AG09309 (cell line): ENCODE data around the gene GDF7.

Source experiments
- DNase-seq: peaks from one replicate; pipeline ENCODE4 v3.0.0-alpha.2; 2010; ENCODE audit warnings: low read depth
- H3K4me3 ChIP-seq: 2 replicates; pipeline ENCODE4 v1.5.1; 2011; ENCODE audit warnings: mild to moderate bottlenecking, low read depth, low read length, moderate library complexity; ENCODE audit not compliant: control insufficient read depth
- TF ChIP-seq, protein P1 (sequence below): IDR thresholded peaks from 2 replicates; pipeline ENCODE4 v1.5.1; 2011; ENCODE audit warnings: mild to moderate bottlenecking, low read depth, low read length, inconsistent platforms; ENCODE audit not compliant: insufficient read depth, control insufficient read depth; ENCODE audit errors: missing control alignments

Gene GDF7

GRCh38 chr2:20649576-20649975 is 17.4 kb upstream of the GDF7 start:
- H3K4me3 ChIP-seq: no peak overlapping the region
- DNase-seq: no peak
- TF ChIP-seq, protein P1, sequence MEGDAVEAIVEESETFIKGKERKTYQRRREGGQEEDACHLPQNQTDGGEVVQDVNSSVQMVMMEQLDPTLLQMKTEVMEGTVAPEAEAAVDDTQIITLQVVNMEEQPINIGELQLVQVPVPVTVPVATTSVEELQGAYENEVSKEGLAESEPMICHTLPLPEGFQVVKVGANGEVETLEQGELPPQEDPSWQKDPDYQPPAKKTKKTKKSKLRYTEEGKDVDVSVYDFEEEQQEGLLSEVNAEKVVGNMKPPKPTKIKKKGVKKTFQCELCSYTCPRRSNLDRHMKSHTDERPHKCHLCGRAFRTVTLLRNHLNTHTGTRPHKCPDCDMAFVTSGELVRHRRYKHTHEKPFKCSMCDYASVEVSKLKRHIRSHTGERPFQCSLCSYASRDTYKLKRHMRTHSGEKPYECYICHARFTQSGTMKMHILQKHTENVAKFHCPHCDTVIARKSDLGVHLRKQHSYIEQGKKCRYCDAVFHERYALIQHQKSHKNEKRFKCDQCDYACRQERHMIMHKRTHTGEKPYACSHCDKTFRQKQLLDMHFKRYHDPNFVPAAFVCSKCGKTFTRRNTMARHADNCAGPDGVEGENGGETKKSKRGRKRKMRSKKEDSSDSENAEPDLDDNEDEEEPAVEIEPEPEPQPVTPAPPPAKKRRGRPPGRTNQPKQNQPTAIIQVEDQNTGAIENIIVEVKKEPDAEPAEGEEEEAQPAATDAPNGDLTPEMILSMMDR: no peak

DNA sequence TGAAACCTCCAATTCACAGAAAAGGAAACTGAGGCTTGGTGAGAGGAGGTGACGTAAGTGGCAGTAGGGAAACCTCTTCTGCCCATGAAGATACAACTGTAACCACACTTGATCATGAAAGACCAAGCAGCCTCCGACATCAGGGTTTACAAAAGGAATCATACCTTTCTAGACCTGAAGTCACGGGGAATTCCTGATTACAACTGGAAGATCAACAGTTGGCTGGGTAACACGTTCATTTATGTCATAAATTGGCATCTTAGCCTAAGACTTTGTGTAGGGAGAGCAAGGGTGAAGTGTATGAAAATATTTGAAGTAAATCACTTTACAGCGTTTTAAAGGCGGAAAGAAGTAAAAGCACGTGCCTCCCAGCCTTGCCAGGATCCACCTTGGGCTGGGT is 17.0 kb upstream of the GDF7 start:
- peak overlapping the region; percentile 77 for H3K4me3 ChIP-seq
- no peak for DNase-seq
- TF ChIP-seq, protein P1: no peak

GRCh38 chr2:20650393-20650876 is 16.5 kb upstream of the GDF7 start:
- H3K4me3 ChIP-seq: peak overlapping the region; percentile 77
- DNase-seq: no peak
- TF ChIP-seq, protein P1: no peak

- H3K4me3 ChIP-seq: peak within 1 kb of the TSS; percentile 77
- no peak for DNase-seq
- TF ChIP-seq, protein P1: peak; percentile 52
Observed at GRCh38 chr2:20650877-20651730, 15.8 kb upstream of the GDF7 start, which contains the start of gene HS1BP3. HS1BP3 (minus strand) TSS chr2:20651098; CDS start chr2:20651063, 35 bp downstream.

GRCh38 chr2:20651731-20652099 is 15.2 kb upstream of the GDF7 start:
- TF ChIP-seq, protein P1: no peak
- no peak for DNase-seq

DNA sequence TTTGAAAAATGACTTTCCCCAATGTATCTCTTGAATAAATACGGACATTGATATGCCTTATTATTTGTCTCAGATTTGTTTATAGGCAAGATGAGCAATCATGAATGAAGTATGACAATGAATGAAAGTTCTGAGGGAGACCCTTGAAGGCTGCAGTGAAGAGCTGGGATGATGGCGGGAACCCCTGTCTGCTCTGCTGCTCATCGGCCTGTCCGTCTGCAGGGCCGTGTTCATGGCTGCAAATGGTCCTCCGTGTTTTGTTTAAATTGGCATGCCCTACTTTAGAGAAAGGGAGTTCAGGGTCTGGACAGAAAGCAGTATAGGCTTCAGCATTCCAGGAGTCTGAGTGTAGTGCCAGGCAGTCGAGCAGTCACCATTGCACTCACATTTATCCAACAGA is 14.8 kb upstream of the GDF7 start:
- TF ChIP-seq, protein P1: no peak
- no peak for DNase-seq
- H3K4me3 ChIP-seq: no peak overlapping the region

More at GRCh38 chr2:20651731-20652099, 15.2 kb upstream of the GDF7 start:
- peak overlapping the region; percentile 66 for H3K4me3 ChIP-seq
